ENCODE data around the gene ATP6V0B. TPM values are rescaled to one million over a fixed set of nuclear protein-coding genes. Genes with fewer than 3 reads are reported as not detected.

ATP6V0B gene
- polyA plus RNA-seq, 1 experiment: 186 TPM

DNA sequence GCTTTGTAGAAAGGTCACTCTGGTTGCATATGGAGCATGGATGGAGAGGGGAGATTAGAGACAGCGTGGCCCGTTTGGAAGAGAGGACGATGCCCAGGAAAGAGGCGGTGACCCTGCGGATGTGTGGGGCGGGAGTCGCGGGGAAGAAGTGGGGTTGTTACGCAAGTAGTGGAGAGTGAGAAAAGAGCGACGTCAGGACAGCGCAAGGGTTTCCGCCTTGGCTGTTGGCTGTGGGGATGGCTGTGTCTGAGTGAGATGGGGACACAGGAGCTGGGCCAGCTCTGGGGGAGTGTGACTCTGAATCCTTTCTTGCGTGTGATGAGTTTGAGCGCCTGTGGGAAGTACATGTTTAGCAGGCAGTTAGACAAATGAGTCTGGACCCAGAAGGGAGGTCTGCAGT lies 8.0 kb downstream of the ATP6V0B start:
- no peak for DNase-seq (ENCODE audit: low read depth)
- ChIA-PET POLR2A (no interaction called here), CTCF (no interaction called here)
- TF ChIP-seq, protein P1, sequence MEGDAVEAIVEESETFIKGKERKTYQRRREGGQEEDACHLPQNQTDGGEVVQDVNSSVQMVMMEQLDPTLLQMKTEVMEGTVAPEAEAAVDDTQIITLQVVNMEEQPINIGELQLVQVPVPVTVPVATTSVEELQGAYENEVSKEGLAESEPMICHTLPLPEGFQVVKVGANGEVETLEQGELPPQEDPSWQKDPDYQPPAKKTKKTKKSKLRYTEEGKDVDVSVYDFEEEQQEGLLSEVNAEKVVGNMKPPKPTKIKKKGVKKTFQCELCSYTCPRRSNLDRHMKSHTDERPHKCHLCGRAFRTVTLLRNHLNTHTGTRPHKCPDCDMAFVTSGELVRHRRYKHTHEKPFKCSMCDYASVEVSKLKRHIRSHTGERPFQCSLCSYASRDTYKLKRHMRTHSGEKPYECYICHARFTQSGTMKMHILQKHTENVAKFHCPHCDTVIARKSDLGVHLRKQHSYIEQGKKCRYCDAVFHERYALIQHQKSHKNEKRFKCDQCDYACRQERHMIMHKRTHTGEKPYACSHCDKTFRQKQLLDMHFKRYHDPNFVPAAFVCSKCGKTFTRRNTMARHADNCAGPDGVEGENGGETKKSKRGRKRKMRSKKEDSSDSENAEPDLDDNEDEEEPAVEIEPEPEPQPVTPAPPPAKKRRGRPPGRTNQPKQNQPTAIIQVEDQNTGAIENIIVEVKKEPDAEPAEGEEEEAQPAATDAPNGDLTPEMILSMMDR (IDR thresholded peaks at IDR 0.05; ENCODE audit: insufficient read depth, low read depth, low read length): no peak
- Histone ChIP-seq H3K27me3 (ENCODE audit: control insufficient read depth, insufficient read depth, low read length) (no peaks in the 10 kb centered on the region), H3K36me3 (ENCODE audit: control insufficient read depth, insufficient read depth, low read length) (peaks cover 15% of the 10 kb centered on the region), H3K4me3 (ENCODE audit: low read depth, low read length) (no peak overlapping the region)

DNA sequence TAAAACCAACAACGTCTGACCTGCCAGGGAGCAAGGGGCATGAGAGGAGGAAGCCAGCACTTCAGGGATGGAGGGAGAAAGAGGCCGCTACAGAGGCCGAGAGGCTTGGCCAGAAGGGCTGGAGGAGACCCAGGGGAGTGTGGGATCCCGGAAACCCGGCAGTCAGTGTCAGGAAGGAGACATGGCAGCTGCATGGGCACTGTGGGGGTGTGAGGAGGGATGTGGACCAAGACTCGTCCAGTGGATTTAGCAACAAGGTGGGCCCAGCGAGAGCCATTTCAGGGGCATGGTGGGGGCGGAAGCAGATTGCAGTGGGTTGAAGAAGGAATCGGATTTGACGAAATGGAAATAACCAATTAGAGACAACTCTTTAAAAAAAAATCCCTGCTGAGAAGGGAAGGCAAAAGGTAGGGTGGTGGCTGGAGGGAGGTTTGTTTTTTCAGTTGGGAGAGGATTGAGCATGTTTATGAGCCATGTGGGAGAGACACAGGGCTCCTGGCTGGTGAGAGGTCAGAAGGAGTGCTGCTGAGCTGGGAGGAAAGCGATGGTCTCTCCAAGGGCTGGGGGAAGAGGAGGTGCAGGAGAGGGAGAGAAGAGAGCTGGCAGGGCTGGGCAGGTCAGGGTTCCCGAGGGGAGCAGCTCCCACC lies 8.6 kb downstream of the ATP6V0B start:
- Histone ChIP-seq H3K4me3 (ENCODE audit: low read depth, low read length) (no peak overlapping the region), H3K36me3 (ENCODE audit: control insufficient read depth, insufficient read depth, low read length) (peaks cover 13% of the 10 kb centered on the region), H3K27me3 (ENCODE audit: control insufficient read depth, insufficient read depth, low read length) (no peaks in the 10 kb centered on the region)
- ChIA-PET CTCF (interaction anchor here (0.7 kb wide), 1 partner anchor 440 kb away, joined by 4 read pairs; no protein-coding TSS in a partner anchor), POLR2A (no interaction called here)
- no peak for DNase-seq (ENCODE audit: low read depth)
- TF ChIP-seq, protein P1 (IDR thresholded peaks at IDR 0.05; ENCODE audit: insufficient read depth, low read depth, low read length): no peak

DNA sequence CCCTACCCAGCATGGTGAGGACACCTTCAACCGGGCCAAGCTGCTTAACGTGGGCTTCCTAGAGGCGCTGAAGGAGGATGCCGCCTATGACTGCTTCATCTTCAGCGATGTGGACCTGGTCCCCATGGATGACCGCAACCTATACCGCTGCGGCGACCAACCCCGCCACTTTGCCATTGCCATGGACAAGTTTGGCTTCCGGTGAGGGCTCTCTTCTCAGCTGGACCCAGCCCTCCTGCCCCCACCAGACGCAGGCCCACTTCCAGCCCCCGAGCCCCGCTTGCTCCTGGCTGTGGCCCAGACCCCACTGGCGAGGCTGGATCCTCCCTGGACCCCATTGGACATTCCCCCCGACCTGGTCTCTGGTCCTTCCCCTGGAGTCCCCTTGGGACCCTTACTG lies 10.1 kb downstream of the ATP6V0B start:
- TF ChIP-seq, protein P1 (IDR thresholded peaks at IDR 0.05; ENCODE audit: insufficient read depth, low read depth, low read length): no peak
- Histone ChIP-seq H3K36me3 (ENCODE audit: control insufficient read depth, insufficient read depth, low read length) (peaks cover 13% of the 10 kb centered on the region), H3K4me3 (ENCODE audit: low read depth, low read length) (no peak overlapping the region), H3K27me3 (ENCODE audit: control insufficient read depth, insufficient read depth, low read length) (no peaks in the 10 kb centered on the region)
- no peak for DNase-seq (ENCODE audit: low read depth)
- POLR2A ChIA-PET: no interaction called here
- CTCF ChIA-PET: no interaction called here

DNA sequence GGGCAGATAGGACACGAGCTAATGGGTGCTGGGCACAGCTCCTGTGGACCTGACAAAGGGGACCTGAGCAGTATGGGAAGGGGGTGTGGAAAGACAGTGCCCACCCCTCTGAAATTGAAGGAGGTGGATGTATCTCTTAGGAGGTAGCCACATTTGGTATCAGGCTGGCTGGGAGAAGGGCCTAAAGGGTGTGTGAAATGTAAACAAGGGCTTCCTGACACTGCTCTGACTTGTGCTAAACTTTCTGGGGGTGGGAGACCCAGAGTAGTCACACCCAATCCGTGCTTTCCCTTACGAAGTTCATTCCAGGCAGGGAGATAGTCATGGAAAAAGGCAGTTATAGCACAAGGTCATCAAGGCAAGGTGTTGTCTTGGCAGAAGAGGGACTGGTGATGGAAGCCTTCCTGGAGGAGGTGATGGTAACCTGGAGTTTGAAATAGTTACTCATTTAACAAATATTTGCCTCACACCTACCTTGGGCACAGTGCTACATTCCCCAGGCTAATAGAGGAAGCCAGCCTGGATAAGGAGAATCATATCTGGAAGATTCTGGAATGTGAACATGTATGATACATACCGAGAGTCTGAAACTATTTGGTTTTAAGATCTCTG lies 11.3 kb downstream of the ATP6V0B start:
- TF ChIP-seq, protein P1 (IDR thresholded peaks at IDR 0.05; ENCODE audit: insufficient read depth, low read depth, low read length): no peak
- H3K4me3 ChIP-seq (ENCODE audit: low read depth, low read length): no peak overlapping the region
- DNase-seq (ENCODE audit: low read depth): no peak
- H3K36me3 ChIP-seq (ENCODE audit: control insufficient read depth, insufficient read depth, low read length): peaks cover 13% of the 10 kb centered on the region
- POLR2A ChIA-PET: interaction anchor here (0.6 kb wide), 1 partner anchor 31 kb away, joined by 5 read pairs; no protein-coding TSS in a partner anchor
- CTCF ChIA-PET: interaction anchor here (1.2 to 1.3 kb wide), 3 partner anchors 19 to 221 kb away, joined by 3 to 4 read pairs (median 3); no protein-coding TSS in a partner anchor
- H3K27me3 ChIP-seq (ENCODE audit: control insufficient read depth, insufficient read depth, low read length): no peaks in the 10 kb centered on the region

DNA sequence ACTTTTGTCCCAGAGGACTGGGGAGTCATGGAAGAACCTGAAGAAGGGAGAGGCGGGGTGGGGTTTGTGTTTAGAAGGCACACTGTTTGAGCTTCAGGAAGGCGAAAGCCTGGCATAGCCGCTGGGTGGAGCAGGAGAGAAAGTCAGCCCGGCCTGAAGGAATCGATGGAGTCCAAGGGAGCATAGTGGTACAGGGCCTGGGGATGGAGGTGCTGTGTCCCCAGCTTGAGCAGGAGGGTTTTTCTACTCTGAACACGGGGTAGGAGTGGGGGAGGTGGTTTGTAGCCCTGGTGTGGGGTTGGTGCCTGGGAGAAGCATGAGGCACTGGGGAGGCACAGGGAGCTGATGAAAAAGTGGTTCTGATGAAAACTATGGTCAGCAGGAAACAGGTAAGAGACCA lies 12.0 kb downstream of the ATP6V0B start:
- TF ChIP-seq, protein P1 (IDR thresholded peaks at IDR 0.05; ENCODE audit: insufficient read depth, low read depth, low read length): peak; percentile 36
- no peak for DNase-seq (ENCODE audit: low read depth)
- Histone ChIP-seq H3K27me3 (ENCODE audit: control insufficient read depth, insufficient read depth, low read length) (no peaks in the 10 kb centered on the region), H3K4me3 (ENCODE audit: low read depth, low read length) (no peak overlapping the region), H3K36me3 (ENCODE audit: control insufficient read depth, insufficient read depth, low read length) (peaks cover 13% of the 10 kb centered on the region)
- ChIA-PET POLR2A (interaction anchor here (0.6 kb wide), 1 partner anchor 32 kb away, joined by 5 read pairs; no protein-coding TSS in a partner anchor), CTCF (interaction anchor here (1.2 to 1.3 kb wide), 3 partner anchors 19 to 221 kb away, joined by 3 to 4 read pairs (median 3); no protein-coding TSS in a partner anchor)
